ENCODE measurements around the gene IGF2R. TPM values are rescaled to one million over a fixed set of nuclear protein-coding genes. Genes with fewer than 3 reads are reported as not detected.

Gene IGF2R
- total RNA-seq, 8 experiments from 2014 or later = 18.4 to 124 (median 53.5) TPM

- Histone ChIP-seq H3K27ac (no peak overlapping the region), H3K4me1 (replicated peaks in 1 of 2) (no peaks in the 10 kb centered on the region), H3K4me3 (no peak overlapping the region)
- 60 to 100% (median 93%) methylated on average over 2 to 10 of the region's 11 CpGs; no CpG with 5 or more reads in 2 of the 10 experiments for WGBS, 10 experiments
- in situ Hi-C loops (cut with MboI; ENCODE audit: low pct_unique_long_range_greater_than_20kb in 2 of 9, low sequenced_read_pairs in 9 of 9, unreplicated experiment in 9 of 9) = no loop called here
- peak in 4 of 8 experiments; percentile 4 to 15 (median 10) for ATAC-seq (replicated peaks in 6 of 8)
Observed at GRCh38 chr6:160029525-160029924, 60.6 kb downstream of the IGF2R start.

GRCh38 chr6:160030103-160030502, 61.2 kb downstream of the IGF2R start:
- Histone ChIP-seq H3K27ac (no peak overlapping the region), H3K4me3 (no peak overlapping the region), H3K4me1 (replicated peaks in 1 of 2) (no peaks in the 10 kb centered on the region)
- in situ Hi-C loops (cut with MboI; ENCODE audit: low pct_unique_long_range_greater_than_20kb in 2 of 9, low sequenced_read_pairs in 9 of 9, unreplicated experiment in 9 of 9) = no loop called here
- peak; percentile 87 to 99 (median 94) for ATAC-seq (replicated peaks in 6 of 8)
- WGBS, 10 experiments = 0 to 63% (median 17%) methylated on average over 1 to 2 of the region's 5 CpGs; no CpG with 5 or more reads in 5 of the 10 experiments

DNA sequence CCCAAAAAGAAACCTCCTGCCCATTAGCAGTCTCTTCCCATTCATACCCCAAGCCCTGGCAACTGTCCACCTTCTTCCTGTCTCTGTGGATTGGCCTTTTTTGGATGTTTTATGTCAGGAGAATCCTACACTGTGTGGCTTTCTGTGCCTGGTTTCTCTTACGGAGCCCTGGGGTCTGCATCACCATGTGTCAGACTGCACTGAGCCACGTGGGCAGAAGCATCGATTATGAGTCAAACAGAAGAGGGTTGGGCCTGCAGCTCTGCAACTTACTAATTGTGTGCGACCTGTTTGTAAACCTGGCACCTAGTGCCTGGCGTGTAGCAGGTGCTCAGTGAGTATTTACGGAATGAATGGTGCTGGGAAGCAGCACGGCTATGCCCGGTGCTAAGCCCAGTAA, 62.6 kb downstream of the IGF2R start:
- H3K27ac ChIP-seq = no peak overlapping the region

DNA sequence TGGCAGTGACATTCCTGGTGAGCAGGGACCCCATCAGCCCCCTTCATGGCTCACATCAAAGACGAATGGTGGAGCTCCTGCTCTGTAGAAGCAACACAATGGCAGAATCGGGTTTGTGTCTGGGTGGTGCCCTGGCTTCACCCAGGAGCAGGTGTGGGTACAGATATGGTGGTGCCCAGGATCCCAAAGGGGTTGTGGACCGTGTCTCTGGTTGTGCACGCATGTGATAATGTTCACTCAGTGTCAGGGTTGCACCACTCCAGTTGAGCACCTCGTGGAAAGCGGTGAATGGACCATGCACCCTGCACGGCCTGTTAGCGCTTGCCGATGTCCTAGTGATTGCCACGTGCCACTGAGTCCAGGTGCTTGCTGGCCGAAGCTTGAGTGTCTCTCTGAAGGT, 63.0 kb downstream of the IGF2R start:
- in situ Hi-C loops (cut with MboI; ENCODE audit: low pct_unique_long_range_greater_than_20kb in 2 of 9, low sequenced_read_pairs in 9 of 9, unreplicated experiment in 9 of 9) = no loop called here
- no peaks in the 10 kb centered on the region for H3K4me1 ChIP-seq (replicated peaks in 1 of 2)
- ATAC-seq (replicated peaks in 6 of 8) = no peak
- WGBS, 10 experiments = 89 to 100% (median 93%) methylated on average over 2 to 10 of the region's 11 CpGs; no CpG with 5 or more reads in 1 of the 10 experiments
- no peak overlapping the region for H3K4me3 ChIP-seq
- no peak overlapping the region for H3K27ac ChIP-seq

More for the DNA sequence above, 62.6 kb downstream of the IGF2R start:
- 94 to 100% (median 100%) methylated on average over 1 to 6 of the region's 8 CpGs; no CpG with 5 or more reads in 4 of the 10 experiments for WGBS, 10 experiments
- no peak for ATAC-seq (replicated peaks in 6 of 8)
- H3K4me3 ChIP-seq = no peak overlapping the region
- in situ Hi-C loops (cut with MboI; ENCODE audit: low pct_unique_long_range_greater_than_20kb in 2 of 9, low sequenced_read_pairs in 9 of 9, unreplicated experiment in 9 of 9) = no loop called here
- no peaks in the 10 kb centered on the region for H3K4me1 ChIP-seq (replicated peaks in 1 of 2)

DNA sequence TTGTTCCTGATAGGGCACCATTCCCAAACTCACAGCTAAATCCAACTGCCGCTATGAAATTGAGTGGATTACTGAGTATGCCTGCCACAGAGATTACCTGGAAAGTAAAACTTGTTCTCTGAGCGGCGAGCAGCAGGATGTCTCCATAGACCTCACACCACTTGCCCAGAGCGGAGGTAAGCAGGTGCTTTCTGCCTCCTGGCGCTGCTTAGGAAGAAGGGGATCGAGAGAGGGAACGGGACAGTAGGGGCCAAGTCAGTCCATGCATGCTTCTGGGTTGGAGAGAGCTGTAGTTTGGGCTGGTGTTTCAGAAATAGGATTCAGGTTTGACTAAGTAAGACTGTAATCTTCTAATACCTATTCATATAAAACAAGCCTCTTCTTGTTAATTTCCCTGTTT, 63.7 kb downstream of the IGF2R start:
- 91 to 100% (median 100%) methylated on average over 1 to 7 of the region's 7 CpGs; no CpG with 5 or more reads in 1 of the 10 experiments for WGBS, 10 experiments
- no peak for ATAC-seq (replicated peaks in 6 of 8)
- Histone ChIP-seq H3K27ac (no peak overlapping the region), H3K4me3 (no peak overlapping the region), H3K4me1 (replicated peaks in 1 of 2) (no peaks in the 10 kb centered on the region)
- in situ Hi-C loops (cut with MboI; ENCODE audit: low pct_unique_long_range_greater_than_20kb in 2 of 9, low sequenced_read_pairs in 9 of 9, unreplicated experiment in 9 of 9) = no loop called here

GRCh38 chr6:160034036-160034930, 65.4 kb downstream of the IGF2R start:
- 76 to 97% (median 93%) methylated on average over 3 to 13 of the region's 17 CpGs for WGBS, 10 experiments
- Histone ChIP-seq H3K4me3 (no peak overlapping the region), H3K27ac (no peak overlapping the region), H3K4me1 (replicated peaks in 1 of 2) (no peaks in the 10 kb centered on the region)
- in situ Hi-C loops (cut with MboI; ENCODE audit: low pct_unique_long_range_greater_than_20kb in 2 of 9, low sequenced_read_pairs in 9 of 9, unreplicated experiment in 9 of 9) = no loop called here
- no peak for ATAC-seq (replicated peaks in 6 of 8)

DNA sequence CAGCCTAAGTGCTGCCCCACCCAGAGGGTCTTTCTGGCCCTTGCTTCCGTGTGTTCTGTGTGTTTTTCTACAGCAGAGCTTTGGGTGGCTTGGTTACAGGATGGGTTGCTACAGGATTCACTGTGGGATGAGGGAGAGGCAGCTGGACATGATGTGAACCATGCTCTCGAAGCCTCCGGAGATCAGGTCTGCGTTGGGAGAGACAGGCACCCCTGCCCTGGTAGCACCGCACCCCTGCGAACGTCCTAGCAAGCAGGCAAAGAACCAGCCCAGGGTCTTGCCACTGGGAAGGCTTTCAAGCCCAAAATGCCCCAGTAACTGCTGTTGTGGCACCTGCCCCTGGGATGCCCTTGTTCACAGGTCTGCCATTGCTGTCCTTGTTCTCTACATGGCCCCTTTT, 66.4 kb downstream of the IGF2R start:
- H3K4me3 ChIP-seq = no peak overlapping the region
- H3K4me1 ChIP-seq (replicated peaks in 1 of 2) = no peaks in the 10 kb centered on the region
- in situ Hi-C loops (cut with MboI; ENCODE audit: low pct_unique_long_range_greater_than_20kb in 2 of 9, low sequenced_read_pairs in 9 of 9, unreplicated experiment in 9 of 9) = no loop called here
- H3K27ac ChIP-seq = no peak overlapping the region
- ATAC-seq (replicated peaks in 6 of 8) = no peak
- 97 to 100% (median 100%) methylated on average over 1 to 6 of the region's 7 CpGs; no CpG with 5 or more reads in 6 of the 10 experiments for WGBS, 10 experiments

DNA sequence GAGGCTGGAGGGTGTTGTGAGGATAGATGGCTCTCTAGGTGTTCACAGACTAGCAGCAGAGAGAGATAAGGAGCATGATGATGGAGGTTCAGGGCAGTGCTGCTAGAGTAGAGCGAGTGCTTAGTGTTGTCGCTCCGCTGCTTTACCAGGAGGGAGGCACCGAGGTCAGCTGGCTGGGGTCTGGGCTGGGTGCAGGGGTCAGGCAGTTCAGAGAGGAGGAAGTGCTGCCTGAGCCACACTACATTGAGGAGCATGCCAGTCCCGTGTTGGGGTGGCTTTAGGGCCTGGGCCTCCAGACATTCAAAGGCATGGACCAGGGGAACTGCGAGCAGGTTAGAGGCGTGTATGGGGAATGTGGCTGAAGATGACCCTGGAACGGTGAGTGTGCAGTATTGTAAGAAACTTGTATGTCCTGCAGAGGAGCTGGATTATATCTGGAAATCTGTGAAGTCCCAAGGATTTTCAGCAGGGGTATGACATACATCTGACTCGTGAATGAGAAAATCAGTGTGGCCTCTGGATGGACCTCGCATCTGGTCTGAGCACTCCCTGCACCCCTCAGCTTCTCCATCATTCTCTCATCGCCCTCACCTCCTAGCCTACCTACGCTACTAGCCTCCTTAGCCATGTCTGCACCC, 66.9 kb downstream of the IGF2R start:
- H3K27ac ChIP-seq = no peak overlapping the region
- H3K4me3 ChIP-seq = no peak overlapping the region
- WGBS, 10 experiments = 93 to 100% (median 97%) methylated on average over 1 to 7 of the region's 12 CpGs; no CpG with 5 or more reads in 3 of the 10 experiments
- ATAC-seq (replicated peaks in 6 of 8) = no peak
- in situ Hi-C loops (cut with MboI; ENCODE audit: low pct_unique_long_range_greater_than_20kb in 2 of 9, low sequenced_read_pairs in 9 of 9, unreplicated experiment in 9 of 9) = no loop called here
- H3K4me1 ChIP-seq (replicated peaks in 1 of 2) = no peaks in the 10 kb centered on the region

DNA sequence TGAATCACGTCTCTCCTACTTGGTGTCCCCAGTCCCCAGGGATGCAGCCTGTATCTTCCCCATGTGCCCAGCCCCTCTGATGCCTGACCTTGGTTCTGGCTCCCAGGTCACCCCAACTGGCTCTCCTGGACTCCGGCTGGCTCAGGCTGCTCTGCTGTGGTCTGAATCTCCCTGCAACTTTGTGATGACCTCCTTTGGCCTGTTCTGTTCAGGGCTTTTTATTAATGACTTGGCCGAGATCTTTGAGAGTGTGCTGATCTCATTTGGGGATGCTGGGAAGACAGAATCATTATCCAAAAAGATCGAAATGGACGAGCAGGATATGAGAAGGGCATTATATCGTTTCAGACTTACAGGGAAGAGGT, 67.4 kb downstream of the IGF2R start:
- Histone ChIP-seq H3K4me1 (replicated peaks in 1 of 2) (no peaks in the 10 kb centered on the region), H3K27ac (no peak overlapping the region), H3K4me3 (no peak overlapping the region)
- in situ Hi-C loops (cut with MboI; ENCODE audit: low pct_unique_long_range_greater_than_20kb in 2 of 9, low sequenced_read_pairs in 9 of 9, unreplicated experiment in 9 of 9) = no loop called here
- WGBS, 10 experiments = 14 to 100% (median 89%) methylated on average over 1 to 6 of the region's 6 CpGs; no CpG with 5 or more reads in 1 of the 10 experiments
- peak in 2 of 8 experiments; percentile 20 to 28 for ATAC-seq (replicated peaks in 6 of 8)

DNA sequence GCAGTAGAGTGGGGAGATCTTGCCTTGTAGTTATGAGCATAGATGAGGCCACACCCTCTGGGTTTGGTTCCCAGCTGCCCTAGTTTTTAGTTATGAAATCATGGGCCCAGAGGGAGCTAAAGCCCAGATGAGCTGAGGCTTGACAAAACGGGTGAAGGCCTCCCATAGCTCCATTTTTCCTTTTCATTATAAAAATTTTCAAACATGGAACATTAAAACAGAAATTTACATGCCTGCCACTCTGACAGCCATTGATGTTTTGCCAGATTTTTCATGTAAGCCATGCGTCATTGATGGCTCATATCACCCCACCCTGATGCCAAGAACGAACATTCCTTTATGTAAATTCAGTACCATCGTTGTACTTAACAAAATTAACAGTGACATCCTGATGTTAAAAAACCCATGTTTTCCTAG, 67.9 kb downstream of the IGF2R start:
- Histone ChIP-seq H3K4me3 (no peak overlapping the region), H3K4me1 (replicated peaks in 1 of 2) (no peaks in the 10 kb centered on the region), H3K27ac (no peak overlapping the region)
- peak in 3 of 8 experiments; percentile 92 to 97 (median 92) for ATAC-seq (replicated peaks in 6 of 8)
- in situ Hi-C loops (cut with MboI; ENCODE audit: low pct_unique_long_range_greater_than_20kb in 2 of 9, low sequenced_read_pairs in 9 of 9, unreplicated experiment in 9 of 9) = no loop called here
- WGBS, 10 experiments = 0 to 100% (median 84%) methylated on average over 1 to 4 of the region's 4 CpGs

DNA sequence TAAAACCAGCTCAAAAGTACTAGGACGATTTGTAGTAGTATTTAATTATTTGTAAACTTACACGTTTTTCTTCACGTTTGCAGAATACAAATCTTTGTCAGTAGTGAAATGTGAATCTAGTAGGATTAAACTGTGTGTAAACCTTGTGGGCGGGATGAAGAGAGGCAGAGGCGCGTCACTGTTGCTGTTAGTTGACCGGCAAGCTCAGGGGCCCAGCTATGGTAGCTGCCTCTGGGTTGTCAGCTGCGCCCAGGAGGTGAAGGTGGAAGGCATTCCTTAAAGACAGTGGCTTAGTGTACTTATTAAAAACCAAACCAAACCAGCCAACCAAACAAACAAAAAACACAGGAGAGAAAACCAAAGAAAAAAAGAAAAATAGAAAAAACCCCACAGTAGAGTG, 69.6 kb downstream of the IGF2R start:
- no peak overlapping the region for H3K27ac ChIP-seq
- H3K4me3 ChIP-seq = no peak overlapping the region
- no peaks in the 10 kb centered on the region for H3K4me1 ChIP-seq (replicated peaks in 1 of 2)
- WGBS, 10 experiments = 64 to 98% (median 91%) methylated on average over 2 to 8 of the region's 8 CpGs
- in situ Hi-C loops (cut with MboI; ENCODE audit: low pct_unique_long_range_greater_than_20kb in 2 of 9, low sequenced_read_pairs in 9 of 9, unreplicated experiment in 9 of 9) = no loop called here
- ATAC-seq (replicated peaks in 6 of 8) = no peak

DNA sequence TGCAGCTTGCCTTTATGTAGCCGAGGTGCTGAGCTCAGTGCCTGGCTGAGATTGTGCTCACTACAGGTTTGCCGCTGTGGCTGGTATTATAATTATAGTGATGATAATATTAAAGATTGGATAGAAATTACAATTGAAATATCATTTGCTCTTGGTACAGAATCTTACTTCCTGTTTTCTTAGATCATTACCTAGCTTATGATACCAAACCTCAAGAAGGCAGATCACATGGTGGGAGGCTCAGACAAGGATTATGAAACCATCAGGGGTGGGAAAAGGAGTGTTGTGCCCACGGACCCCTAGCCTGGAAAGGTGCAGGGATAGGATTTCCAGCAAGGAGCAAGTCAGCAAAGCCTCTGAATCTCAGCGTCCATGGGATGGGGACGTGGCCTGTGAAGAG, 70.6 kb downstream of the IGF2R start:
- in situ Hi-C loops (cut with MboI; ENCODE audit: low pct_unique_long_range_greater_than_20kb in 2 of 9, low sequenced_read_pairs in 9 of 9, unreplicated experiment in 9 of 9) = no loop called here
- no peak overlapping the region for H3K4me3 ChIP-seq
- no peaks in the 10 kb centered on the region for H3K4me1 ChIP-seq (replicated peaks in 1 of 2)
- H3K27ac ChIP-seq = no peak overlapping the region
- WGBS, 10 experiments = 60 to 100% (median 97%) methylated on average over 1 to 3 of the region's 5 CpGs; no CpG with 5 or more reads in 2 of the 10 experiments
- no peak for ATAC-seq (replicated peaks in 6 of 8)

GRCh38 chr6:160040055-160040454, 71.2 kb downstream of the IGF2R start:
- in situ Hi-C loops (cut with MboI; ENCODE audit: low pct_unique_long_range_greater_than_20kb in 2 of 9, low sequenced_read_pairs in 9 of 9, unreplicated experiment in 9 of 9) = no loop called here
- Histone ChIP-seq H3K27ac (no peak overlapping the region), H3K4me1 (replicated peaks in 1 of 2) (no peaks in the 10 kb centered on the region), H3K4me3 (no peak overlapping the region)
- ATAC-seq (replicated peaks in 6 of 8) = no peak
- 86 to 100% (median 100%) methylated on average over 1 to 3 of the region's 4 CpGs; no CpG with 5 or more reads in 5 of the 10 experiments for WGBS, 10 experiments
